Kidney epithelial cell (primary cell): ENCODE measurements around the gene SLC6A8. TPM values are rescaled to one million over a fixed set of nuclear protein-coding genes. Genes with fewer than 3 reads are reported as not detected.
"Not testable (repeated sequence)": the region's sequence is repeated elsewhere in the genome, so short reads cannot be mapped to it uniquely, and the experiment has no call there.

ENCODE experiments used
- DNase-seq: peaks from one replicate; pipeline ENCODE4 v3.0.0-alpha.2; 2010; ENCODE audit warnings: low read depth
- H3K27me3 ChIP-seq: 2 replicates; pipeline ENCODE4 v1.6.0; 2011; ENCODE audit warnings: low read length; ENCODE audit not compliant: control insufficient read depth, insufficient read depth
- H3K36me3 ChIP-seq: 2 replicates; pipeline ENCODE4 v1.5.1; 2011; ENCODE audit warnings: low read length; ENCODE audit not compliant: control insufficient read depth, insufficient read depth
- H3K4me3 ChIP-seq: 2 replicates; pipeline ENCODE4 v1.5.1; 2011; ENCODE audit warnings: low read depth, mild to moderate bottlenecking, control low read depth, low read length
- CTCF ChIP-seq: IDR thresholded peaks from 2 replicates; pipeline ENCODE4 v1.5.1; 2011; ENCODE audit warnings: mild to moderate bottlenecking, moderate library complexity, low read length, control low read depth, inconsistent platforms; ENCODE audit not compliant: insufficient read depth, poor library complexity, severe bottlenecking
- total RNA-seq: library from RNA; depleted of rRNA; stranded (reverse); fragments of >200 nt; gene quantifications from 2 replicates; pipeline ENCODE4 v1.2.3, GENCODE V29; 2015

SLC6A8 gene
- total RNA-seq, 1 donor from 2014 or later, result 35.0 TPM

- Histone ChIP-seq H3K36me3 (no peaks in the 10 kb centered on the region), H3K4me3 (no peak overlapping the region), H3K27me3 (no peaks in the 10 kb centered on the region)
- no peak for TF ChIP-seq CTCF
- DNase-seq, result no peak
Measured at GRCh38 chrX:153692611-153693156, 5.0 kb downstream of the SLC6A8 start.

- Histone ChIP-seq H3K27me3 (no peaks in the 10 kb centered on the region), H3K36me3 (no peaks in the 10 kb centered on the region), H3K4me3 (no peak overlapping the region)
- no peak for DNase-seq
- no peak for TF ChIP-seq CTCF
Measured at GRCh38 chrX:153693216-153694086, 5.7 kb downstream of the SLC6A8 start.

- not testable (repeated sequence) for H3K36me3 ChIP-seq, H3K27me3 ChIP-seq, DNase-seq
Measured at GRCh38 chrX:153694256-153694655, 6.5 kb downstream of the SLC6A8 start.

GRCh38 chrX:153694687-153695270 is 7.1 kb downstream of the SLC6A8 start:
- Histone ChIP-seq H3K27me3 (no peaks in the 10 kb centered on the region), H3K36me3 (no peaks in the 10 kb centered on the region), H3K4me3 (no peak overlapping the region)
- TF ChIP-seq CTCF, result no peak
- no peak for DNase-seq

More at GRCh38 chrX:153694256-153694655, 6.5 kb downstream of the SLC6A8 start:
- H3K4me3 ChIP-seq, result not testable (repeated sequence)

- TF ChIP-seq CTCF, result no peak
- Histone ChIP-seq H3K27me3 (no peaks in the 10 kb centered on the region), H3K36me3 (no peaks in the 10 kb centered on the region), H3K4me3 (no peak overlapping the region)
- no peak for DNase-seq
Measured at GRCh38 chrX:153696100-153696499, 8.4 kb downstream of the SLC6A8 start.

- H3K36me3 ChIP-seq, result not testable (repeated sequence)
Measured at GRCh38 chrX:153696538-153696937, 8.8 kb downstream of the SLC6A8 start.

GRCh38 chrX:153696986-153697722 is 9.4 kb downstream of the SLC6A8 start:
- H3K4me3 ChIP-seq, H3K36me3 ChIP-seq, H3K27me3 ChIP-seq, DNase-seq: not testable (repeated sequence)

More at GRCh38 chrX:153696538-153696937, 8.8 kb downstream of the SLC6A8 start:
- not testable (repeated sequence) for H3K4me3 ChIP-seq, H3K27me3 ChIP-seq, DNase-seq
